IPS DF 4.7 (cell line): ENCODE measurements around the gene F12.
"Not testable (repeated sequence)": the region's sequence is repeated elsewhere in the genome, so short reads cannot be mapped to it uniquely, and the experiment has no call there.

Experiments
- DNase-seq: peaks from one replicate; pipeline ENCODE4 v3.0.0-alpha.2; 2013; ENCODE audit warnings: low spot score; ENCODE audit errors: extremely low read depth

The F12 gene

GRCh38 chr5:177389241-177390169, 19.9 kb downstream of the F12 start:
- DNase-seq = no peak

DNA sequence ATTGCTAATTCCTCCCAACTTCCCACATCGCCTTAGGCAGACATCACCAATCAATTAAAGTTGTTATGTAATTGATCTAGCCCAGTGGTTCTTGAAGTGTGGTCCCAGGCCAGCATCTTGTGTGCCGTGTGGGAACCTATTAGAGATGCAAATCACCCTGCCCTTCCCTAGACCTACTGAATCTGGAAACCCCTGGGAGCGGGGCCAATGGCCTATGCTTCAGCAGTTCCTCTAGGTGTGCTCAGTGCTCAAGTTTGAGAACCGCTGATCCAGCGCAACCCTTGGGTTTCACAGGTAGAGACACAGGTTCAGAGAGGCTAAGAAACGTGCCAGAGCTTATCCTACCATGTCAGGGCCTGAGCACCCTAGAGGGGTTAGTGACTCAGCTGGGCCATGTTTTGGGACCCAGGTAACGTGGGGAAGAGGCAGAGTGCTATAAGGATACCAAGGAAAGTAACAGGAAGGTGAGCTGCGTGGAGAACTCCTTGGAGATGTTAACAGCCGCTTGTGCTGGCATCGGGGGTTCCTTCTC, 20.8 kb downstream of the F12 start:
- no peak for DNase-seq

GRCh38 chr5:177387405-177387804, 22.0 kb downstream of the F12 start:
- DNase-seq = no peak

- DNase-seq = no peak
Measured at GRCh38 chr5:177386542-177386941, 22.8 kb downstream of the F12 start.

DNA sequence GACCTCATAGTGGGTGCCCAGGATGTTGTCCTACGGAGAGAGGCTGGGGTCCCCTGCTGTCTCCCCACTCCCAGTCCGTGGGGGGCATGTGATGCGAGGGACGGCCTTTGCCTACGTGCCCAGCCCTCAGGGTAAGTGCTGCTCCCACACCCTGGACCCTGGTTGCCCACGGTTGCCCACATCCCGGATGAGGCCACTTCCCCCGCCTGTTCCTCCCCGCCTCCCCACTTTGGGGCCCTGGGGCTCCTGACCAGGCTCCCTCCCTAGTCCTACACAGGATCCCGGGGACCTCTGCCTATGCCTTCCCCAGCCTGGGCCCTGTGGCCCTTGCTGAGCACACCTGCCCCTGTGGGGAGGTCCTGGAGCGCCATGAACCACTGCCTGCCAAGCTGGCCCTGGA, 23.6 kb downstream of the F12 start:
- no peak for DNase-seq

DNA sequence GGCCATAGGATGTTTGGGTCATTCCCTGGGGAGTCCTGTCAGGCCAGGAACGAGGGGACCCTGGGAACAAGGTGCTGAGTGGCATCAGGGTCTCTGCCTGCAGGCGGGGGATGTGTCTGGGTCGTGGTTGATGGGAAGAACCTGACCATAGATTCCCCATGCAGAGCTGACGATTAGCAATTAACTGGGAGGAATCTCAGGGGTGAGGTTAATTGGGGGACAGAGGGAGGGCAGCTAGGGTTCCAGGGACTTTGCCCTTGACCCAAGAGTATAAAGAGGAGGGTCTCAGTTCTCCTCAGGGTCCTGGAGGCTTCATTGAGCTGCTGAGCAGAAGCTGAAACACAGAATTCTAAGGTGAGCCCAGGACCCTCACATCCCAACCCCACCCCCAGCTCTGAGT, 25.2 kb downstream of the F12 start, which contains the start of gene SLC34A1:
Gene SLC34A1, plus strand, starts transcription at position 301 of the 400 bp plus-strand sequence. CDS start 1,308 bp downstream, outside the sequence.
- DNase-seq = no peak

- DNase-seq = no peak
Measured at GRCh38 chr5:177383181-177383580, 26.2 kb downstream of the F12 start.

GRCh38 chr5:177382423-177383029, 26.8 kb downstream of the F12 start:
- DNase-seq = no peak

GRCh38 chr5:177380805-177381126, 28.6 kb downstream of the F12 start:
- no peak for DNase-seq

DNA sequence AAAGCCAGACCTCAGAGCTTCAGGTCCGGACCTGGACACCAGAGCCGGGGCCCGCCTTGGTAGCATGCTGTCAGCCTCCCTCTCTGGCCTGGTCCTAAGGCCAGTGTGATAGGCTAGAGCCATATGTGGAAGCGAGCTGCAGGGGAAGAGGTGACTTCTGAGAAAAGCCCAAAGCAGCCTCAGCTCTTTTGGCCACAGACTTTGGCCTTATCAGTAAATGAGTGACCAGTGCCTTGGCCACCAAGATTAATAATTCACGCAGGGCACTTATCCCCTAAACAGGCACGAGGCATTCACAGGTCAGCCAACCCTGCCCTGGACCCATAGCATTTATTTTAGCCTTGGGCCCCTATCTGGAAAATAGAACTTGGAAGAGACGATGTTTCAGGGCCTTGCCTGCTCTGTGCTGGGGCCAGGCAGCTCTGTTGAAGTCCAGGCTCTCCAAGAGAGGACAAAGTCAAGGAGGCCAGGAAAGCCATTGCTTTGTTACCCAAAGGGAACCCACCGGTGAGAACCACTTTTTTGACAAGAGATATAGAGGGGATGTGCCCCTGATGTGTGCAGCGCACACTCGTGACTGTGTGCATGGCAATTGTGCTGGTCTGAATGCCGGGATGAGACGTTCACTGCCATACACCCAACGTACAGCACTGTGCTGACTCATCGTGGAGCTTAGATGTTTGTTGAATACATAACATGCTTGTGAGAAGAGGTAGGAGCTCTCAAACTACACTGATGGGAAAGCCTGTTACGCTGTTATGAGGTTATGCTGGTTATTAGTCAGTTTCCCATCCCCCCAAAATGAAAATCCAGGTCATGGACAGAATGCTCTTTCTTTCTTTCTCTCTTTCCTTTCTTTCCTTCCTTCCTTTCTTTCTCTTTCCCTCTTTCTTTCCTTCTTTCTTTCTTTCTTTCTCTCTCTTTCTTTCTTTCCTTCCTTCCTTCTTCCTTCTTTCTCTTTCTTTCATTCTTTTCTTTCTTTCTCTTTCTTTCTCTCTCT, 30.2 kb downstream of the F12 start:
- DNase-seq = no peak

DNA sequence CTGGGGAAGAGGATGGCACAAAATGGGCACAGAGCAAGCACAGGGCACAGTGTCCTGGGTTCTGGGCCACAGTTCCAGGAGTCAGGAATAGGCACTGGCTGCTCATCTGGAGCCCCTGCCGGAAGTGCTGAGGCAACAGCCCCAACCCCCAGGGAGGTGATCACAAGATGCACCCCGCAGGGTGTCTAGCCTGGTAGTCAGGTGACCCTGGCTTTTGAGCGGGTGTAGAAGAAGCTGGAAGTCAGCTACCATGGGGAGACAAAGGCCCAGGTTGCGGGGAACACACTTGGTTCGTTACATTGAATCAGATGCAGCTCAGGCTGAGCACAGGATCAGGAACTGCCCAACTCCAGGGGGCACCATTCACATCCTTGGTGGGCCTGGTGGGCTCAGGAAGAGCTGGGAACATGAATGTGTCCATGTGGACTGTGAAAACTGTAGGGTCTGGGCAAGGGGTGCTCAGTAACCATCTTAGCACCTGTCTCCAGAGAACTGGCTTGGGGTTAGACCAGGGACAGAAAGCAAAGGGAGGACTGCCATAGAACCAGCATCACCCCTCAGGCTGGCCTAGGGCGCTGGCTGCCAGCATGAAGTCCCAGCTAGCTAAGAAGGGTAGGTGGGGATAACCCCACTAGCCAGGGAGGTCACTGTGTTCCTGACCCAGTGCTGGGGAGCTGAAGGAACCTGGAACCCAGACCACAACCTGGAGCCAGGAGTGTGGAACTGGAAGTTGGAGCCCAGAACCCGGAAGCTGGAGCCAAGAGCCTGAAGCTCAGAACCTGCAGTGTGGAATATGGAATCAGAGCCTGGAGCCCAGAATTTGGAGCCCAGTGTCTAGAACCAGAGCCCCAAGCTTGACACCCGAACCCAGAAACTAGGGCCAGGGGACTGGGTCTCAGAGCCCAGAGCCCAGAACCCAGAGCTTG, 31.2 kb downstream of the F12 start:
- no peak for DNase-seq

DNA sequence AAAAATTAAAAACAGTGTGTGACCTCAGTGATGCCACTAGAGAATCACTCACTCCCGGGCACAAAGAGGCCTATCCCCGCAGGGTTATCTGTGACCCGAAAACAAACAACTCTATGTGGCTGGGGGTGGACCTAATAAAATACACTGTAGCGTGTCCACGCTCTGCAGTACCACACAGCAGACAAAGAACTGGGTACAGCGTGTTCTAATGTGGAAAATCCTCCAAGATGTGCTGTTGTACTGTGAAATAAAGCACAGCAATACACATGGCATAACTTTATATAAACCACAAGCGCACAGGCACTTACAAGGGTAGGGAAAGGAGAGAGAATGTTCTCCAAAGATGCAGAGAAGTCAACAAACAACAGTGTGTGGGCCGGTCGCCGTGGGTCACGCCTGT, 33.3 kb downstream of the F12 start:
- no peak for DNase-seq

DNA sequence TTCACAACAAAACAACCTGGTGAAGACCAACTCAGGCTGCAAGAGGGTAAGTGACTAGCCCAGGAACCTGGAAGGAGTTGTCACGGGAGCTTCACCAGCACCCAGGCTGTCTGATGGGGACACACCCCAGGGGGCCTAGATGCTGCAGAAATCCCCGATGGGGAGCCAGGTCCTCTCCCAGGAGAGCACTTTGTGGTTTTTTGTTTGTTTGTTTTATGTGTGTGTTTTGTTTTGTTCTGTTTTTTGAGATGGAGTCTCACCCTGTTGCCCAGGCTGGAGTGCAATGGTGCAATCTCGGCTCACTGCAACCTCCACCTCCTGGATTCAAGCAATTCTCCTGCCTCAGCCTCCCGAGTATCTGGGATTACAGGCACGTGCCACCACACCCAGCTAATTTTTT, 33.8 kb downstream of the F12 start:
- not testable (repeated sequence) for DNase-seq

- DNase-seq = no peak
Measured at GRCh38 chr5:177374211-177374610, 35.2 kb downstream of the F12 start.

GRCh38 chr5:177373806-177374205, 35.6 kb downstream of the F12 start:
- no peak for DNase-seq

DNA sequence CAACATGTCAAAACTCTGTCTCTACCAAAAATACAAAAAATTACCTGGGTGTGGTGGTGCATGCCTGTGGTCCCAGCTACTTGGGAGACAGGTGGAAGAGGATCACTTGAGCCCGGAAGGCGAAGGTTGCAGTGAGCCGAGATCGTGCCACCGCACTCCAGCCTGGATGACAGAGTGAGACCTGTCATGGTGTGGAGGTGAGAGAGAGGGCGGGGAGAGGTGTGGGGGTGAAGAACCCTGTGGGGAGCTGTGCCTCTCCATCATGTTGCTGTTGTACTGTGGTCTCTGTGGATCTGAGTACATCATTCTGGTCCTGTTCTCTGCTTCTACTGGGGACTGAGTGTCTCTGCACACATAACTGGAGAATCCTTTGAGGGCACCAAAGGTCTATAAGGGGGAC, 36.5 kb downstream of the F12 start:
- DNase-seq = no peak

GRCh38 chr5:177372034-177372896, 37.1 kb downstream of the F12 start:
- no peak for DNase-seq

DNA sequence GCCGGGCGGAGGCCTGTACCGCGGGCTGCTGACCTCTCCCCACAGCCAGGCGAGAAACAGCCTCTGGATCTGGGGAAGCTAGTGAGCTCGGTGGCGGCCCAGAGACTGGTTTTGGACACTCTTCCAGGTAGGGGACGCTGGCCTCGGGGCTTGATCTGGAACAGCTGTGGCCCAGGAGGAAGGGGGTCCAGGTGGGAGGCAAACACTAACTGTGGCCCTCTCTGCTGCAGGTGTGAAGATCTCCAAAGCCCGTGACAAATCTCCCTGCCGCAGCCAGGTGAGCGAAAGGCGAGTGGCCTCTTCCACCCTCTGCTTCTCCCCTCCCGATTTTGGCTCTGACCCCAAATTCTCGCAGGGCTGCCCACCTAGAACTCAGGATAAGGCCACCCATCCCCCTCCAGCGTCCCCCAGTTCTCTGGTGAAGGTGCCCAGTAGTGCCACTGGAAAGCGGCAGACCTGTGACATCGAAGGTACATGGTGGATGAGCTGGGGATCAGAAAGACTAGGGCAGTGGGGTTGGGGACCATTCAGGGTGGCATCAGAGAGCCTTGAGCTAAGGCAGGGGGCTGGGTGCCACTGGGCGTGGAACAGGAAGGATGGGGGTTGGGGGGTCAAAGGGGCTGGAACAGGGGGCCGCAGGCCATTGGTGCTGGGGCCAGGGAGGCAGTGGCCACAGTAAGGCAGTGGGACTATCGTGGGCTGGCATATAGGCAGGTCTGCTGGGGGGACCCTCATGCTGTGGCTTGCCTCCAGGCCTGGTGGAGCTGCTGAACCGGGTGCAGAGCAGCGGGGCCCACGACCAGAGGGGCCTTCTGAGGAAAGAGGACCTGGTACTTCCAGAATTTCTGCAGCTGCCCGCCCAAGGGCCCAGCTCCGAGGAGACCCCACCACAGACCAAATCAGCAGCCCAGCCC, 38.0 kb downstream of the F12 start:
- DNase-seq = no peak
